Cardiac fibroblast (primary cell): Measurements from ENCODE around the gene LRRC28.

Source experiments
- DNase-seq, 2 donors: peaks; one replicate each; pipeline versions ENCODE4 v3.0.0 to v3.0.0-alpha.2; 2010; ENCODE audit warnings: low read depth in 2 of 2
- H3K4me3 ChIP-seq, 2 donors: replicated peaks in 1 of 2; 1 replicate in 1 of 2; 2 replicates in 1 of 2; pipeline ENCODE4 v1.5.1; 2011; ENCODE audit warnings: low read depth in 2 of 2, low read length in 2 of 2, mild to moderate bottlenecking in 2 of 2, moderate library complexity in 1 of 2
- CTCF ChIP-seq: IDR thresholded peaks from one replicate; pipeline ENCODE4 v1.5.1; 2011; ENCODE audit warnings: low read depth, mild to moderate bottlenecking, low read length, inconsistent platforms

The LRRC28 gene

GRCh38 chr15:99248000-99248715 is 3.1 kb upstream of the LRRC28 start:
- peak overlapping the region; percentile 62 to 79 for H3K4me3 ChIP-seq
- no peak for DNase-seq
- TF ChIP-seq CTCF: no peak

GRCh38 chr15:99249270-99249841 is 1.9 kb upstream of the LRRC28 start, which contains the start of gene TTC23:
Gene TTC23 (minus strand): TSS chr15:99249581. CDS start chr15:99228712, 20,869 bp downstream.
- peak within 1 kb of the TSS; percentile 62 to 79 for H3K4me3 ChIP-seq
- no peak for TF ChIP-seq CTCF
- peak; percentile 90 to 91 for DNase-seq

GRCh38 chr15:99250001-99250400 is 1.3 kb upstream of the LRRC28 start:
- peak overlapping the region in 1 of 2 donors; percentile 79 for H3K4me3 ChIP-seq
- no peak for DNase-seq
- no peak for TF ChIP-seq CTCF

- TF ChIP-seq CTCF: no peak
- peak in 1 of 2 donors; percentile 22 for DNase-seq
- peak overlapping the region; percentile 59 to 79 for H3K4me3 ChIP-seq
These were observed 806 bp upstream of the LRRC28 start for GRCh38 chr15:99250494-99250856.

GRCh38 chr15:99252326-99252725 is 1.0 kb downstream of the LRRC28 start:
- no peak for DNase-seq
- TF ChIP-seq CTCF: no peak
- H3K4me3 ChIP-seq: peak overlapping the region in 1 of 2 donors; percentile 77

GRCh38 chr15:99253381-99254090 is 2.3 kb downstream of the LRRC28 start:
- no peak for TF ChIP-seq CTCF
- peak; percentile 30 to 43 for DNase-seq

More at GRCh38 chr15:99253381-99254090, 2.3 kb downstream of the LRRC28 start:
- no peak overlapping the region for H3K4me3 ChIP-seq
